ENCODE measurements around the gene POF1B.
"Not testable (repeated sequence)": the region's sequence is repeated elsewhere in the genome, so short reads cannot be mapped to it uniquely, and the experiment has no call there.

DNA sequence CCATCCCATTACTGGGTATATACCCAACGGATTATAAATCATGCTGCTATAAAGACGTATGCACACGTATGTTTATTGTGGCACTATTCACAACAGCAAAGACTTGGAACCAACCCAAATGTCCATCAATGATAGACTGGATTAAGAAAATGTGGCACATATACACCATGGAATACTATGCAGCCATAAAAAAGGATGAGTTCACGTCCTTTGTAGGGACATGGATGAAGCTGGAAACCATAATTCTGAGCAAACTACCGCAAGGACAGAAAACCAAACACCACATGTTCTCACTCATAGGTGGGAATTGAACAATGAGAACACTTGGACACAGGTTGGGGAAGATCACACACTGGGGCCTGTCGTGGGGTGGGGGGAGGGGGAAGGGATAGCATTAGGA is 94.2 kb downstream of the POF1B start:
- not testable (repeated sequence) for TF ChIP-seq POLR2AphosphoS5, POLR2A (IDR thresholded peaks at IDR 0.05)
- TF ChIP-seq, protein P1, sequence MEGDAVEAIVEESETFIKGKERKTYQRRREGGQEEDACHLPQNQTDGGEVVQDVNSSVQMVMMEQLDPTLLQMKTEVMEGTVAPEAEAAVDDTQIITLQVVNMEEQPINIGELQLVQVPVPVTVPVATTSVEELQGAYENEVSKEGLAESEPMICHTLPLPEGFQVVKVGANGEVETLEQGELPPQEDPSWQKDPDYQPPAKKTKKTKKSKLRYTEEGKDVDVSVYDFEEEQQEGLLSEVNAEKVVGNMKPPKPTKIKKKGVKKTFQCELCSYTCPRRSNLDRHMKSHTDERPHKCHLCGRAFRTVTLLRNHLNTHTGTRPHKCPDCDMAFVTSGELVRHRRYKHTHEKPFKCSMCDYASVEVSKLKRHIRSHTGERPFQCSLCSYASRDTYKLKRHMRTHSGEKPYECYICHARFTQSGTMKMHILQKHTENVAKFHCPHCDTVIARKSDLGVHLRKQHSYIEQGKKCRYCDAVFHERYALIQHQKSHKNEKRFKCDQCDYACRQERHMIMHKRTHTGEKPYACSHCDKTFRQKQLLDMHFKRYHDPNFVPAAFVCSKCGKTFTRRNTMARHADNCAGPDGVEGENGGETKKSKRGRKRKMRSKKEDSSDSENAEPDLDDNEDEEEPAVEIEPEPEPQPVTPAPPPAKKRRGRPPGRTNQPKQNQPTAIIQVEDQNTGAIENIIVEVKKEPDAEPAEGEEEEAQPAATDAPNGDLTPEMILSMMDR (IDR thresholded peaks at IDR 0.05) = not testable (repeated sequence)
